ENCODE results near the gene USP35. TPM values are rescaled to one million over a fixed set of nuclear protein-coding genes. Genes with fewer than 3 reads are reported as not detected.
A peak's percentile ranks its signal among the peaks of the same experiment; 100 is the strongest.

USP35 gene
- total RNA-seq, 1 donor from 2014 or later: 6.8 TPM

GRCh38 chr11:78209478-78209877 is 20.8 kb downstream of the USP35 start:
- no peaks in the 10 kb centered on the region for H3K27me3 ChIP-seq (ENCODE audit: low read depth)
- TF ChIP-seq, protein P1, sequence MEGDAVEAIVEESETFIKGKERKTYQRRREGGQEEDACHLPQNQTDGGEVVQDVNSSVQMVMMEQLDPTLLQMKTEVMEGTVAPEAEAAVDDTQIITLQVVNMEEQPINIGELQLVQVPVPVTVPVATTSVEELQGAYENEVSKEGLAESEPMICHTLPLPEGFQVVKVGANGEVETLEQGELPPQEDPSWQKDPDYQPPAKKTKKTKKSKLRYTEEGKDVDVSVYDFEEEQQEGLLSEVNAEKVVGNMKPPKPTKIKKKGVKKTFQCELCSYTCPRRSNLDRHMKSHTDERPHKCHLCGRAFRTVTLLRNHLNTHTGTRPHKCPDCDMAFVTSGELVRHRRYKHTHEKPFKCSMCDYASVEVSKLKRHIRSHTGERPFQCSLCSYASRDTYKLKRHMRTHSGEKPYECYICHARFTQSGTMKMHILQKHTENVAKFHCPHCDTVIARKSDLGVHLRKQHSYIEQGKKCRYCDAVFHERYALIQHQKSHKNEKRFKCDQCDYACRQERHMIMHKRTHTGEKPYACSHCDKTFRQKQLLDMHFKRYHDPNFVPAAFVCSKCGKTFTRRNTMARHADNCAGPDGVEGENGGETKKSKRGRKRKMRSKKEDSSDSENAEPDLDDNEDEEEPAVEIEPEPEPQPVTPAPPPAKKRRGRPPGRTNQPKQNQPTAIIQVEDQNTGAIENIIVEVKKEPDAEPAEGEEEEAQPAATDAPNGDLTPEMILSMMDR (IDR thresholded peaks at IDR 0.05): no peak
- H3K36me3 ChIP-seq: peaks cover 51% of the 10 kb centered on the region
- intact Hi-C loops (cut with DNase I): no loop called here
- no peak overlapping the region for H3K27ac ChIP-seq
- H3K4me1 ChIP-seq: no peaks in the 10 kb centered on the region
- ATAC-seq: no peak
- no peak overlapping the region for H3K4me3 ChIP-seq
- H3K9me3 ChIP-seq: no peaks in the 10 kb centered on the region
- peak; percentile 30 for DNase-seq

DNA sequence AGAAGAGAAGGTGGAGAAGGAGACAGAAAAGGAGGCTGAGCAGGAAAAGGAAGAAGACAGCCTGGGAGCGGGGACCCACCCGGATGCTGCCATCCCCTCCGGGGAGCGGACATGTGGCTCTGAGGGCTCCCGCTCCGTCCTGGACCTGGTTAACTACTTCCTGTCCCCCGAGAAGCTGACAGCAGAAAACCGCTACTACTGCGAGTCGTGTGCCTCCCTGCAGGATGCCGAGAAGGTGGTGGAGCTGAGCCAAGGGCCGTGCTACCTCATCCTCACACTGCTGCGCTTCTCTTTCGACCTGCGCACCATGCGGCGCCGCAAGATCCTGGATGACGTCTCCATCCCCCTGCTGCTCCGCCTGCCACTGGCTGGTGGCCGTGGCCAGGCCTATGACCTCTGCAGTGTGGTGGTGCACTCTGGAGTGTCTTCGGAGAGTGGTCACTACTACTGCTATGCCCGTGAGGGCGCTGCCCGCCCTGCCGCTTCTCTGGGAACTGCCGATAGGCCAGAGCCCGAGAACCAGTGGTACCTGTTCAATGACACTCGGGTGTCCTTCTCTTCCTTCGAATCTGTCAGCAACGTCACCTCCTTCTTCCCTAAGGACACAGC is 21.4 kb downstream of the USP35 start:
- Histone ChIP-seq H3K4me3 (no peak overlapping the region), H3K27ac (no peak overlapping the region), H3K36me3 (peaks cover 57% of the 10 kb centered on the region), H3K9me3 (no peaks in the 10 kb centered on the region), H3K27me3 (ENCODE audit: low read depth) (no peaks in the 10 kb centered on the region), H3K4me1 (no peaks in the 10 kb centered on the region)
- ATAC-seq (no peak), DNase-seq (peak; percentile 36)
- TF ChIP-seq, protein P1 (IDR thresholded peaks at IDR 0.05): no peak
- intact Hi-C loops (cut with DNase I): no loop called here

- peaks cover 64% of the 10 kb centered on the region for H3K36me3 ChIP-seq
These were observed 22.8 kb downstream of the USP35 start for GRCh38 chr11:78211565-78211964.

DNA sequence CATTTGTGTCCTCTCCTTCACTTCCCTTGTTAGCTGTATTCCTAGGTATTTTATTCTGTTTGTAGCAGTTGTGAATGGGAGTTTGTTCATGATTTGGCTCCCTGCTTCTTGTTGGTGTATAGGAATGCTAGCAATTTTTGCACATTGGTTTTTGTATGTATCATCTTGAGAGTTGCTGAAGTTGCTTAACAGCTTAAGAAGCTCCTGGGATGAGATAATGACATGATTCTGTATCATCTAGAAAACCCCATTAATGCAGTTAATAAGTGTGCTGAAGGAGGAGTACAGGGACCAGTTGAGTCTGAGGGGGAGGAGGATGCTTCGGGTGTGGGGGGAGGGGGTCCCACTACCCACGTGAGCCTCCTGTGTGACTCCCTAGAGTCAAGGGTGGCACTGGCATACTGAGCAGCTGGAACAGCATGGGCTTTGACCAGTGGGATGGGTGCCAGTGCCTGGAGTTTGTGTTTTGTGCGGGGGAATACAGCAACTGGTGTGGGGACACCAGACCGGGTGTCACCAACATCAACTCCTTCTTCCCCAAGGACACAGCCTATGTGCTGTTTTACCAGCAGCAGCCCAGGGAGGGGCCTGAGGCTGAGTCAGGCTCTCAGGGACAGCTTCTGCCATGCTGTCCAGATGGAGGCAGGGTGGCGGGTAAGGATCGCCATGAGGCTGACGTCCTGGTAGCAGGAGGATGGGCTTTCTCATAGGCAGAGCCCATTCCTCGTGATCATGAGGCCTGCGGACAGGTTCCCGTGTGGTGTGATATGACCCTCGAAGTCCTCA is 24.1 kb downstream of the USP35 start:
- no peak overlapping the region for H3K27ac ChIP-seq
- no peaks in the 10 kb centered on the region for H3K4me1 ChIP-seq
- H3K9me3 ChIP-seq: no peaks in the 10 kb centered on the region
- TF ChIP-seq, protein P1 (IDR thresholded peaks at IDR 0.05): no peak
- no peak for ATAC-seq
- no peaks in the 10 kb centered on the region for H3K27me3 ChIP-seq (ENCODE audit: low read depth)
- no peak for DNase-seq
- peaks cover 67% of the 10 kb centered on the region for H3K36me3 ChIP-seq
- intact Hi-C loops (cut with DNase I): no loop called here
- no peak overlapping the region for H3K4me3 ChIP-seq

More at GRCh38 chr11:78211565-78211964, 22.8 kb downstream of the USP35 start:
- Histone ChIP-seq H3K9me3 (no peaks in the 10 kb centered on the region), H3K27me3 (ENCODE audit: low read depth) (no peaks in the 10 kb centered on the region), H3K27ac (no peak overlapping the region), H3K4me1 (no peaks in the 10 kb centered on the region), H3K4me3 (no peak overlapping the region)
- intact Hi-C loops (cut with DNase I): no loop called here
- TF ChIP-seq, protein P1 (IDR thresholded peaks at IDR 0.05): no peak
- DNase-seq: no peak
- ATAC-seq: no peak

- Histone ChIP-seq H3K27me3 (ENCODE audit: low read depth) (no peaks in the 10 kb centered on the region), H3K36me3 (peaks cover 69% of the 10 kb centered on the region), H3K4me3 (no peak overlapping the region), H3K4me1 (no peaks in the 10 kb centered on the region), H3K27ac (no peak overlapping the region), H3K9me3 (no peaks in the 10 kb centered on the region)
- intact Hi-C loops (cut with DNase I): no loop called here
- DNase-seq (no peak), ATAC-seq (no peak)
- TF ChIP-seq, protein P1 (IDR thresholded peaks at IDR 0.05): no peak
These were observed 25.0 kb downstream of the USP35 start for GRCh38 chr11:78213526-78214330.

Data from lower lobe of right lung (tissue), 2 donors.